H1 (cell line): ENCODE measurements around the gene SNAP47. TPM values are rescaled to one million over a fixed set of nuclear protein-coding genes. Genes with fewer than 3 reads are reported as not detected.

Experiments
- CTCF ChIA-PET: fragments of 300-600 bp; sonication (Branson Sonifier 250); formaldehyde crosslinking; loops from one replicate; lab custom pipeline; 2021; ENCODE audit not compliant: partially characterized antibody; lab: Charles Lee
- POLR2A ChIA-PET: fragments of 300-600 bp; sonication (Branson Sonifier 250); formaldehyde crosslinking; loops from one replicate; lab custom pipeline; 2021; ENCODE audit warnings: inconsistent platforms; ENCODE audit not compliant: partially characterized antibody; lab: Charles Lee
- DNase-seq, 2 experiments: peaks; one replicate each; pipeline versions ENCODE4 v3.0.0 to v3.0.0-alpha.2; 2010 to 2022; ENCODE audit warnings: low spot score in 2 of 2, low read depth in 1 of 2, mixed read lengths in 1 of 2
- FAIRE-seq: peaks from 2 replicates; lab custom pipeline; 2011; peaks lifted over from hg19 to GRCh38; lab: Jason Lieb, UNC
- H2AFZ ChIP-seq: 2 replicates; pipeline ENCODE4 v1.8.1; 2012; ENCODE audit warnings: low read length, inconsistent platforms
- H2AK5ac ChIP-seq: 2 replicates; pipeline ENCODE4 v1.6.1; 2013; ENCODE audit warnings: low read depth, low read length
- H2BK120ac ChIP-seq: replicated peaks from 2 replicates; pipeline ENCODE3; 2013; ENCODE audit warnings: low read depth, low read length, inconsistent platforms
- H2BK12ac ChIP-seq: 2 replicates; pipeline ENCODE4 v1.6.1; 2013; ENCODE audit warnings: low read depth, low read length
- H2BK15ac ChIP-seq: 2 replicates; pipeline ENCODE4 v1.6.1; 2013; ENCODE audit warnings: low read length
- H2BK20ac ChIP-seq: 2 replicates; pipeline ENCODE4 v1.6.1; 2013; ENCODE audit warnings: low read length
- H2BK5ac ChIP-seq: 2 replicates; pipeline ENCODE4 v1.6.1; 2013; ENCODE audit warnings: low read depth, low read length
- H3K14ac ChIP-seq: 2 replicates; pipeline ENCODE4 v1.6.1; 2013; ENCODE audit warnings: inconsistent platforms; ENCODE audit not compliant: insufficient read length
- H3K18ac ChIP-seq: 2 replicates; pipeline ENCODE4 v1.6.1; 2013; ENCODE audit warnings: low read length; ENCODE audit errors: extremely low read depth
- H3K23ac ChIP-seq: 2 replicates; pipeline ENCODE4 v1.6.1; 2013; ENCODE audit warnings: inconsistent platforms; ENCODE audit not compliant: insufficient read length
- H3K23me2 ChIP-seq: 2 replicates; pipeline ENCODE4 v1.6.1; 2013; ENCODE audit warnings: low read depth, low read length
- H3K27ac ChIP-seq: 2 replicates; pipeline ENCODE4 v1.6.1; 2011; ENCODE audit warnings: low read depth, low read length, inconsistent platforms
- H3K27me3 ChIP-seq, 4 experiments: replicated peaks in 1 of 4; 1 replicate in 1 of 4; 2 replicates in 3 of 4; pipeline versions ENCODE4 v1.6.1 to v1.8.1; 2011 to 2013; ENCODE audit warnings: low read length in 3 of 4, mild to moderate bottlenecking in 3 of 4, inconsistent platforms in 2 of 4, mixed read lengths in 2 of 4, moderate library complexity in 1 of 4; ENCODE audit not compliant: control insufficient read depth in 3 of 4, insufficient read depth in 3 of 4; ENCODE audit errors: extremely low read depth in 1 of 4
- H3K36me3 ChIP-seq, 4 experiments: 2 replicates each; pipeline versions ENCODE4 v1.6.1 to v1.8.1; 2011 to 2013; ENCODE audit warnings: mild to moderate bottlenecking in 4 of 4, low read length in 3 of 4, moderate library complexity in 2 of 4, control low read depth in 1 of 4, inconsistent platforms in 1 of 4; ENCODE audit not compliant: insufficient read depth in 4 of 4, control insufficient read depth in 2 of 4
- H3K4ac ChIP-seq: replicated peaks from 2 replicates; pipeline ENCODE3; 2013; ENCODE audit warnings: low read length, low read depth, mixed read lengths, inconsistent platforms; ENCODE audit not compliant: insufficient read length
- H3K4me1 ChIP-seq, 4 experiments: replicated peaks in 1 of 4; 1 replicate in 1 of 4; 2 replicates in 3 of 4; pipeline versions ENCODE4 v1.6.1 to v1.8.1; 2011 to 2013; ENCODE audit warnings: low read length in 3 of 4, inconsistent platforms in 2 of 4, mixed read lengths in 1 of 4; ENCODE audit not compliant: insufficient read depth in 4 of 4, control insufficient read depth in 3 of 4
- H3K4me2 ChIP-seq, 2 experiments: 2 replicates each; pipeline versions ENCODE4 v1.6.1 to v1.8.1; 2011 to 2013; ENCODE audit warnings: low read depth in 2 of 2, low read length in 2 of 2, control low read depth in 1 of 2, inconsistent platforms in 1 of 2, mild to moderate bottlenecking in 1 of 2; ENCODE audit not compliant: insufficient read depth in 1 of 2
- H3K4me3 ChIP-seq, 4 experiments: fragments of 200-600, 300-600 bp in 1 of 4; sonication (generic), shearing (Covaris generic), sonication (Bioruptor Twin) in 1 of 4; 2 replicates each; pipeline versions ENCODE4 v1.5.1 to v1.8.1; 2011 to 2016; ENCODE audit warnings: low read length in 4 of 4, low read depth in 3 of 4, control low read depth in 2 of 4, inconsistent platforms in 2 of 4, mild to moderate bottlenecking in 2 of 4, mixed read lengths in 1 of 4, moderate library complexity in 1 of 4; ENCODE audit not compliant: insufficient read depth in 2 of 4; ENCODE audit errors: extremely low read depth in 1 of 4
- H3K56ac ChIP-seq: replicated peaks from 2 replicates; pipeline ENCODE3; 2013; ENCODE audit warnings: low read depth, mild to moderate bottlenecking, mixed read lengths, low read length, inconsistent platforms; ENCODE audit not compliant: insufficient read length
- H3K79me1 ChIP-seq: 2 replicates; pipeline ENCODE4 v1.6.1; 2013; ENCODE audit warnings: low read depth, low read length, control low read depth
- H3K79me2 ChIP-seq, 2 experiments: 2 replicates each; pipeline versions ENCODE4 v1.6.1 to v1.8.1; 2012 to 2013; ENCODE audit warnings: low read length in 2 of 2, mild to moderate bottlenecking in 2 of 2, inconsistent platforms in 1 of 2; ENCODE audit not compliant: insufficient read depth in 2 of 2, control insufficient read depth in 1 of 2
- H3K9ac ChIP-seq, 4 experiments: replicated peaks in 1 of 4; 1 replicate in 1 of 4; 2 replicates in 3 of 4; pipeline versions ENCODE4 v1.6.1 to v1.8.1; 2011 to 2013; ENCODE audit warnings: low read depth in 3 of 4, low read length in 3 of 4, control low read depth in 2 of 4, mild to moderate bottlenecking in 2 of 4, moderate library complexity in 2 of 4, inconsistent platforms in 1 of 4; ENCODE audit errors: extremely low read depth in 1 of 4
- H3K9me3 ChIP-seq, 2 experiments: 2 replicates each; pipeline versions ENCODE4 v1.6.1 to v1.8.1; 2012 to 2013; ENCODE audit warnings: mild to moderate bottlenecking in 2 of 2, moderate library complexity in 2 of 2, control low read depth in 1 of 2, inconsistent platforms in 1 of 2, low read depth in 1 of 2, low read length in 1 of 2, mixed read lengths in 1 of 2; ENCODE audit not compliant: insufficient read depth in 2 of 2
- H4K20me1 ChIP-seq, 2 experiments: replicated peaks in 1 of 2; 2 replicates each; pipeline versions ENCODE3 to v1.8.1; 2011 to 2013; ENCODE audit warnings: inconsistent platforms in 2 of 2, low read length in 2 of 2, mild to moderate bottlenecking in 1 of 2; ENCODE audit not compliant: insufficient read depth in 2 of 2, control insufficient read depth in 1 of 2
- H4K5ac ChIP-seq: 2 replicates; pipeline ENCODE4 v1.6.1; 2013; ENCODE audit warnings: low read length, low read depth, mixed read lengths, inconsistent platforms; ENCODE audit not compliant: insufficient read length
- H4K8ac ChIP-seq: 2 replicates; pipeline ENCODE4 v1.8.0; 2013; ENCODE audit warnings: mild to moderate bottlenecking, moderate library complexity, low read length, inconsistent platforms; ENCODE audit not compliant: insufficient read depth; ENCODE audit errors: extremely low read depth
- H4K91ac ChIP-seq: replicated peaks from 2 replicates; pipeline ENCODE3; 2013; ENCODE audit warnings: low read length, mixed read lengths, inconsistent platforms; ENCODE audit not compliant: insufficient read length
- FOSL1 ChIP-seq: IDR thresholded peaks from 2 replicates; pipeline ENCODE4 v1.6.1; 2011; ENCODE audit warnings: mild to moderate bottlenecking, low read depth, low read length, moderate library complexity; ENCODE audit not compliant: insufficient read depth
- HDAC2 ChIP-seq, 2 experiments: fragments of 300-600 bp in 1 of 2; sonication (generic) in 1 of 2; IDR thresholded peaks; 2 replicates each; pipeline ENCODE4 v1.6.1; 2011 to 2012; ENCODE audit warnings: low read depth in 2 of 2, low read length in 2 of 2, mild to moderate bottlenecking in 2 of 2, moderate library complexity in 2 of 2, borderline replicate concordance in 1 of 2, inconsistent platforms in 1 of 2
- KDM4A ChIP-seq: IDR thresholded peaks from one replicate; pipeline ENCODE4 v1.7.1; 2012; ENCODE audit warnings: low read depth, mild to moderate bottlenecking, moderate library complexity, low read length, inconsistent platforms; ENCODE audit not compliant: severe bottlenecking
- NRF1 ChIP-seq: IDR thresholded peaks from 2 replicates; pipeline ENCODE4 v1.6.1; 2011; ENCODE audit warnings: mild to moderate bottlenecking, low read depth, low read length, improper control_type of control experiment
- PHF8 ChIP-seq: fragments of 200-600 bp; sonication (generic); conservative IDR thresholded peaks from 2 replicates; pipeline ENCODE4 v1.7.1; 2012; ENCODE audit warnings: low read depth, mild to moderate bottlenecking, inconsistent platforms, low read length, moderate library complexity
- RBBP5 ChIP-seq: IDR thresholded peaks from 2 replicates; pipeline ENCODE4 v1.7.1; 2012; ENCODE audit warnings: low read depth, mild to moderate bottlenecking, inconsistent platforms, low read length, moderate library complexity, borderline replicate concordance
- RFX5 ChIP-seq: IDR thresholded peaks from 2 replicates; pipeline ENCODE4 v1.6.1; 2011; ENCODE audit warnings: low read depth, low read length, improper control_type of control experiment, borderline replicate concordance
- SIN3A ChIP-seq, 2 experiments: IDR thresholded peaks in 1 of 2; conservative IDR thresholded peaks in 1 of 2; 2 replicates each; pipeline ENCODE4 v1.6.1; 2011 to 2012; ENCODE audit warnings: low read length in 2 of 2, improper control_type of control experiment in 1 of 2, low read depth in 1 of 2, mild to moderate bottlenecking in 1 of 2
- TAF7 ChIP-seq: optimal IDR thresholded peaks from 2 replicates; pipeline ENCODE3; 2011; ENCODE audit warnings: low read depth, mild to moderate bottlenecking, inconsistent platforms, low read length, moderate library complexity, borderline replicate concordance
- ZNF274 ChIP-seq: IDR thresholded peaks from 2 replicates; pipeline ENCODE4 v1.7.0; 2012; ENCODE audit warnings: low read length, borderline replicate concordance; ENCODE audit errors: extremely low read depth
- WGBS, 2 experiments: shearing (Covaris generic) in 1 of 2; methylation state at CpG; one replicate each; pipeline versions ENCODE4 v1.1.6 to v1.1.7; 2013 to 2015; ENCODE audit warnings: low lambda C conversion rate in 2 of 2, mixed read lengths in 2 of 2, inconsistent platforms in 1 of 2, low coverage in 1 of 2, missing lambda C conversion rate in 1 of 2; ENCODE audit not compliant: insufficient replicate concordance in 2 of 2, insufficient coverage in 1 of 2, insufficient read length in 1 of 2; ENCODE audit errors: extremely low coverage in 1 of 2, missing lambda C conversion rate in 1 of 2; 5-methylcytosine and 5-hydroxymethylcytosine counted together
- polyA plus RNA-seq, 7 experiments: library from polyadenylated mRNA; depleted of rRNA in 3 of 7; stranded (reverse) in 5 of 7; unstranded in 2 of 7; fragments of >200 nt in 5 of 7; fragments of 200-250 nt in 2 of 7; gene quantifications; 1 replicate in 5 of 7; 2 replicates in 1 of 7; 4 replicates in 1 of 7; pipeline versions ENCODE4 v1.2.1 to v1.2.3, GENCODE V29; 2011 to 2013; ENCODE audit warnings: missing spikeins in 2 of 7, mixed read lengths in 2 of 7
- total RNA-seq: library from RNA; stranded (reverse); fragmentation: NEBNext Ultra II Directional; extraction: Animal tissue kit (Norgen Biotek cat#: 25700); gene quantifications from 2 replicates; pipeline ENCODE4 v1.2.1, GENCODE V29; 2021
- TF ChIP-seq, protein P1 (sequence below): IDR thresholded peaks from 2 replicates; pipeline ENCODE4 v1.6.1; 2011; ENCODE audit warnings: low read length, improper control_type of control experiment
- TF ChIP-seq, protein P2 (sequence below): IDR thresholded peaks from 2 replicates; pipeline ENCODE4 v1.6.1; 2012; ENCODE audit warnings: inconsistent platforms

The SNAP47 gene
- total and polyA plus RNA-seq, 2 of the 8 experiments (the other 6 are each of a cell fraction or from before 2014, with no cell fraction given): 37.6 to 42.2 TPM

- Histone ChIP-seq H2BK20ac (no peak overlapping the region), H3K23me2 (no peaks in the 10 kb centered on the region), H4K20me1 (no peaks in the 10 kb centered on the region), H3K56ac (no peak overlapping the region), H3K23ac (no peak overlapping the region), H2BK15ac (no peak overlapping the region), H3K18ac (no peak overlapping the region), H2BK120ac (no peak overlapping the region), H3K4me2 (no peak overlapping the region), H3K4me3 (no peak overlapping the region), H2AK5ac (no peak overlapping the region), H3K9me3 (peaks cover 6 to 10% of the 10 kb centered on the region in 2 experiments; a peak in 3 of 4 replicates), H4K5ac (no peak overlapping the region), H3K9ac (no peak overlapping the region), H3K14ac (no peak overlapping the region), H3K36me3 (no peaks in the 10 kb centered on the region), H3K79me2 (no peaks in the 10 kb centered on the region), H3K27me3 (no peaks in the 10 kb centered on the region), H2BK12ac (no peak overlapping the region), H2AFZ (no peak overlapping the region), H3K79me1 (no peaks in the 10 kb centered on the region), H3K27ac (no peak overlapping the region), H2BK5ac (no peak overlapping the region), H4K8ac (no peak overlapping the region), H4K91ac (no peak overlapping the region), H3K4ac (no peak overlapping the region), H3K4me1 (no peaks in the 10 kb centered on the region)
- WGBS, 2 experiments: 75% methylated on average over 1 of the region's 1 CpG; no CpG with 5 or more reads in 1 of the 2 experiments
- FAIRE-seq (no peak), DNase-seq (no peak)
- POLR2A ChIA-PET: no interaction called here
- CTCF ChIA-PET: no interaction called here
- TF ChIP-seq SIN3A (conservative IDR thresholded peaks at IDR 0.05 in 1 of 2, IDR thresholded peaks at IDR 0.05 in 1 of 2; ENCODE audit: low read depth in 1 of 2, low read length in 2 of 2): no peak
- TF ChIP-seq FOSL1: no peak
- TF ChIP-seq RBBP5: no peak
- TF ChIP-seq, protein P1, sequence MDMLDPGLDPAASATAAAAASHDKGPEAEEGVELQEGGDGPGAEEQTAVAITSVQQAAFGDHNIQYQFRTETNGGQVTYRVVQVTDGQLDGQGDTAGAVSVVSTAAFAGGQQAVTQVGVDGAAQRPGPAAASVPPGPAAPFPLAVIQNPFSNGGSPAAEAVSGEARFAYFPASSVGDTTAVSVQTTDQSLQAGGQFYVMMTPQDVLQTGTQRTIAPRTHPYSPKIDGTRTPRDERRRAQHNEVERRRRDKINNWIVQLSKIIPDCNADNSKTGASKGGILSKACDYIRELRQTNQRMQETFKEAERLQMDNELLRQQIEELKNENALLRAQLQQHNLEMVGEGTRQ: no peak
- no peak for TF ChIP-seq KDM4A
- no peak for TF ChIP-seq ZNF274
- TF ChIP-seq HDAC2 (IDR thresholded peaks at IDR 0.05; ENCODE audit: borderline replicate concordance in 1 of 2, low read depth in 2 of 2, low read length in 2 of 2): no peak
- TF ChIP-seq PHF8: no peak
- TF ChIP-seq, protein P2, sequence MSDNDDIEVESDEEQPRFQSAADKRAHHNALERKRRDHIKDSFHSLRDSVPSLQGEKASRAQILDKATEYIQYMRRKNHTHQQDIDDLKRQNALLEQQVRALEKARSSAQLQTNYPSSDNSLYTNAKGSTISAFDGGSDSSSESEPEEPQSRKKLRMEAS: no peak
- TF ChIP-seq NRF1: no peak
- no peak for TF ChIP-seq TAF7
- no peak for TF ChIP-seq RFX5
These were observed 73.3 kb downstream of the SNAP47 start for GRCh38 chr1:227808566-227808965.
